K562 (cell line): Measurements from ENCODE around the gene RAI1. TPM values are rescaled to one million over a fixed set of nuclear protein-coding genes. Genes with fewer than 3 reads are reported as not detected.

Source experiments
- ATAC-seq: fragments of 200-7000 bp; cut with Tn5 transposase; 3 replicates; pipeline ENCODE4 v1.9.1; 2020; ENCODE audit warnings: moderate library complexity
- BruUV-seq: library from RNA; stranded (reverse); fragments of 400-500 nt; replicated peaks from 2 replicates; lab custom pipeline; 2021; lab: Mats Ljungman, UMichigan
- CTCF ChIA-PET: fragments of 300-600 bp; formaldehyde crosslinking; extraction: SDS; loops from one replicate; lab custom pipeline; 2021; ENCODE audit warnings: low intra/inter-chr PET ratio; lab: Yijun Ruan, JAX
- POLR2A ChIA-PET: fragments of 300-600, 350-650 bp; sonication (Branson Sonifier 250); formaldehyde crosslinking; extraction: SDS; loops from one replicate; lab custom pipeline; 2021; ENCODE audit warnings: antibody characterized with exemption, inconsistent platforms; lab: Yijun Ruan, JAX
- DNase-seq, 4 experiments: peaks; one replicate each; pipeline versions ENCODE4 v3.0.0 to v3.0.0-alpha.2; 2011 to 2018; ENCODE audit warnings: low spot score in 3 of 4, mixed read lengths in 3 of 4; ENCODE audit errors: extremely low read depth in 1 of 4
- FAIRE-seq: peaks from 2 replicates; lab custom pipeline; 2011; peaks lifted over from hg19 to GRCh38; lab: Jason Lieb, UNC
- H2AFZ ChIP-seq: 2 replicates; pipeline ENCODE4 v1.6.0; 2011; ENCODE audit warnings: low read depth, low read length, control low read depth, inconsistent platforms
- H3K27ac ChIP-seq: fragments of 200-600 bp; 3 replicates; pipeline ENCODE4 v1.8.0; 2011; ENCODE audit warnings: low read depth, mild to moderate bottlenecking, control low read depth, inconsistent platforms, low read length, moderate library complexity, mixed read lengths; ENCODE audit errors: extremely low read depth
- H3K27me3 ChIP-seq, 2 experiments: fragments of 300-600 bp in 1 of 2; 2 replicates in 1 of 2; 3 replicates in 1 of 2; pipeline versions ENCODE4 v1.6.0 to v1.8.0; 2011; ENCODE audit warnings: inconsistent platforms in 2 of 2, low read length in 2 of 2, mild to moderate bottlenecking in 1 of 2, mixed read lengths in 1 of 2, moderate library complexity in 1 of 2; ENCODE audit not compliant: control insufficient read depth in 2 of 2, insufficient read depth in 2 of 2
- H3K36me3 ChIP-seq: fragments of 300-600 bp; 3 replicates; pipeline ENCODE4 v1.8.0; 2011; ENCODE audit warnings: mild to moderate bottlenecking, low read length, inconsistent platforms; ENCODE audit not compliant: control insufficient read depth, insufficient read depth
- H3K4me1 ChIP-seq, 2 experiments: fragments of 200-600 bp in 1 of 2; replicated peaks in 1 of 2; 2 replicates in 1 of 2; 3 replicates in 1 of 2; pipeline versions ENCODE4 v1.5.1 to v1.8.0; 2011; ENCODE audit warnings: inconsistent platforms in 2 of 2, low read length in 2 of 2, mild to moderate bottlenecking in 1 of 2, mixed read lengths in 1 of 2, moderate library complexity in 1 of 2; ENCODE audit not compliant: control insufficient read depth in 2 of 2, insufficient read depth in 2 of 2
- H3K4me2 ChIP-seq: 2 replicates; pipeline ENCODE4 v1.6.1; 2011; ENCODE audit warnings: low read length, control low read depth, inconsistent platforms, mixed read lengths; ENCODE audit not compliant: insufficient read depth
- H3K4me3 ChIP-seq: fragments of 200-600 bp; sonication (generic), shearing (Covaris generic); 2 replicates; pipeline ENCODE4 v1.5.1; 2016; ENCODE audit warnings: control low read depth, inconsistent platforms
- H3K79me2 ChIP-seq: fragments of 200-600 bp; 3 replicates; pipeline ENCODE4 v1.8.0; 2011; ENCODE audit warnings: low read length, inconsistent platforms; ENCODE audit not compliant: control insufficient read depth, insufficient read depth
- H3K9ac ChIP-seq, 2 experiments: 2 replicates each; pipeline versions ENCODE4 v1.6.0 to v1.6.1; 2011; ENCODE audit warnings: low read depth in 2 of 2, low read length in 2 of 2, control low read depth in 1 of 2, inconsistent platforms in 1 of 2, mild to moderate bottlenecking in 1 of 2, mixed read lengths in 1 of 2; ENCODE audit not compliant: insufficient read depth in 1 of 2
- H3K9me1 ChIP-seq: one replicate; pipeline ENCODE4 v1.6.0; 2011; ENCODE audit warnings: inconsistent platforms, mild to moderate bottlenecking, low read length, moderate library complexity; ENCODE audit not compliant: control insufficient read depth, insufficient read depth
- H3K9me3 ChIP-seq: replicated peaks from 2 replicates; pipeline ENCODE4 v1.5.1; 2011; ENCODE audit warnings: low read depth, low read length, inconsistent platforms; ENCODE audit not compliant: control insufficient read depth, insufficient read depth
- H4K20me1 ChIP-seq: replicated peaks from 2 replicates; pipeline ENCODE4 v1.6.1; 2011; ENCODE audit warnings: low read length, inconsistent platforms, mixed read lengths; ENCODE audit not compliant: control insufficient read depth, insufficient read depth
- HNRNPH1 ChIP-seq: fragments of 200-400 bp; formaldehyde crosslinking; optimal IDR thresholded peaks from 2 replicates; pipeline ENCODE3; 2017; ENCODE audit warnings: low read depth, mild to moderate bottlenecking, low read length, moderate library complexity
- IRF1 ChIP-seq: sonication (generic); formaldehyde crosslinking; IDR thresholded peaks from 2 replicates; pipeline ENCODE4 v1.8.0; 2022; ENCODE audit warnings: missing genetic modification reagents, mild to moderate bottlenecking, borderline replicate concordance
- NR2F6 ChIP-seq: fragments of 450-650 bp; formaldehyde crosslinking; IDR thresholded peaks from 2 replicates; pipeline ENCODE4 v1.4.0; 2020; ENCODE audit warnings: mild to moderate bottlenecking
- RBFOX2 ChIP-seq: fragments of 200-400 bp; formaldehyde crosslinking; IDR thresholded peaks from 2 replicates; pipeline ENCODE4 v1.6.1; 2017; ENCODE audit warnings: low read depth, mild to moderate bottlenecking, low read length, moderate library complexity
- ZNF398 ChIP-seq: fragments of 250-450 bp; sonication (Bioruptor Pico); IDR thresholded peaks from 2 replicates; pipeline ENCODE4 v1.8.0; 2021; ENCODE audit warnings: moderate library complexity, mild to moderate bottlenecking, inconsistent platforms
- WGBS: fragments of 100-300 bp; shearing (Covaris generic); methylation state at CpG from one replicate; pipeline ENCODE4 v1.1.6; 2016; ENCODE audit warnings: low coverage, mixed read lengths; ENCODE audit not compliant: insufficient coverage; ENCODE audit errors: missing lambda C conversion rate; 5-methylcytosine and 5-hydroxymethylcytosine counted together
- in situ Hi-C: fragments of 300-500 bp; cut with MboI; formaldehyde crosslinking; loops from 4 replicates; pipeline ENCODE4 v1.15.0; 2018; ENCODE audit warnings: inconsistent platforms, mixed read lengths
- intact Hi-C: fragments of 100-400 bp; cut with micrococcal nuclease; formaldehyde crosslinking; loops from 2 replicates; pipeline ENCODE4 v1.14.2; 2022
- polyA plus RNA-seq, 8 experiments: library from polyadenylated mRNA; depleted of rRNA in 4 of 8; stranded (reverse) in 5 of 8; unstranded in 3 of 8; fragments of >200 nt; fragmentation: Nextera tagmentation in 2 of 8; fragmentation: Illumina TruSeq in 1 of 8; extraction: Ambion mirVana in 2 of 8; extraction: Trizol in 1 of 8; gene quantifications; 2 replicates each; pipeline versions ENCODE4 v1.2.1 to v1.2.3, GENCODE V29; 2011 to 2014; ENCODE audit warnings: inconsistent platforms in 1 of 8, missing spikeins in 1 of 8
- total RNA-seq, 7 experiments: library from RNA; depleted of rRNA in 6 of 7; stranded (reverse); fragments of >200 nt in 6 of 7; fragmentation: Illumina TruSeq in 2 of 7; extraction: Trizol in 2 of 7; gene quantifications; 2 replicates each; pipeline versions ENCODE4 v1.2.1 to v1.2.3, GENCODE V29; 2011 to 2021; ENCODE audit warnings: low replicate concordance in 1 of 7
- TF ChIP-seq, protein P1 (sequence below), 3 experiments: IDR thresholded peaks in 2 of 3; conservative IDR thresholded peaks in 1 of 3; 2 replicates each; pipeline ENCODE4 v1.5.1; 2011 to 2012; ENCODE audit warnings: low read length in 3 of 3, mild to moderate bottlenecking in 3 of 3, control low read depth in 2 of 3, improper control_type of control experiment in 1 of 3, inconsistent platforms in 1 of 3, low read depth in 1 of 3, mixed read lengths in 1 of 3, moderate library complexity in 1 of 3; ENCODE audit not compliant: insufficient read depth in 2 of 3
- TF ChIP-seq, protein P2 (sequence below): fragments of 150-350 bp; IDR thresholded peaks from 2 replicates; pipeline ENCODE4 v1.6.1; 2014; ENCODE audit warnings: low read depth, mild to moderate bottlenecking, low read length, borderline replicate concordance

The RAI1 gene
- total and polyA plus RNA-seq, 9 of the 15 experiments (the other 6 are each of a cell fraction or from before 2014, with no cell fraction given) = 0.68 to 19.9 (median 5.5) TPM

DNA sequence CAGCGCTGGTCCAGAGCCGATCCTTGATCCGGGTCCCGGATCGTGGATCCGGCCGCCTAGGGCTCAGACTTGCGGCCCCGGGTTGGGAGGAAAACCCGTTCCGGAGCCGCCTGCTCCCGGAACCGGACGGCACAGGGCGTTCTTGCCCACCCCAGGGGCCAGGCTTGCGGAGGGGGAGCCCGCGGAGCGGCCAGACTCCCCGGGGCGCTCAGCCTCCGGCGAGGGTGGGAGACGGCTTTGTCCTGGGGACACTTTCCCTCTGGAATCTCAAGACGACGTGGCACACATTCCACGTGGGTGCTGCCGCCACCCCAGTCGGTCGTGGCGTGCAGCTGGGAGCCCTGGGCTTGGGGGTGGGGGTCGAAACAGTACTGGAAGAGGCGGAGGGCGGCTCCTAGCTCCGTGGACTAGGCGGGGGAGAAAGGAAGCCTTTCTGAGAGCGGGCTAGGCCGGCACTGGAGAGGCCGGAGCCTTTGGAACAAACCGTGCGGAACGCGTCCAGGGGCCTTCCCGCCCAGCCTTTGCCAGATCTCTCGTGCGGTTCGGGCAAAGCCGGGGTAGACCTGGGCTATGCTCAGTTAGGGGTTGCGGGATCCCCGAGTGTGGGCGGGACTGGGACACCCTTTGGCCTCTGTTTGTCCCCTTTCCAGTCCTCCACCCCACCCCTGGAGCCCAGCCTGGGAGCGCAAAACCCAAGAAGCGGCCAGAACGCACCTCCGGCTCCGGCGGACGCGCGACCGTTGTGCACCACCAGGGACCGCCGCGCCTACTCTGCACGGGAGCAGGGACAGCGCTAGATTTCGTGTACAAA lies 129.0 kb downstream of the RAI1 start (continued):
- TF ChIP-seq, protein P1, sequence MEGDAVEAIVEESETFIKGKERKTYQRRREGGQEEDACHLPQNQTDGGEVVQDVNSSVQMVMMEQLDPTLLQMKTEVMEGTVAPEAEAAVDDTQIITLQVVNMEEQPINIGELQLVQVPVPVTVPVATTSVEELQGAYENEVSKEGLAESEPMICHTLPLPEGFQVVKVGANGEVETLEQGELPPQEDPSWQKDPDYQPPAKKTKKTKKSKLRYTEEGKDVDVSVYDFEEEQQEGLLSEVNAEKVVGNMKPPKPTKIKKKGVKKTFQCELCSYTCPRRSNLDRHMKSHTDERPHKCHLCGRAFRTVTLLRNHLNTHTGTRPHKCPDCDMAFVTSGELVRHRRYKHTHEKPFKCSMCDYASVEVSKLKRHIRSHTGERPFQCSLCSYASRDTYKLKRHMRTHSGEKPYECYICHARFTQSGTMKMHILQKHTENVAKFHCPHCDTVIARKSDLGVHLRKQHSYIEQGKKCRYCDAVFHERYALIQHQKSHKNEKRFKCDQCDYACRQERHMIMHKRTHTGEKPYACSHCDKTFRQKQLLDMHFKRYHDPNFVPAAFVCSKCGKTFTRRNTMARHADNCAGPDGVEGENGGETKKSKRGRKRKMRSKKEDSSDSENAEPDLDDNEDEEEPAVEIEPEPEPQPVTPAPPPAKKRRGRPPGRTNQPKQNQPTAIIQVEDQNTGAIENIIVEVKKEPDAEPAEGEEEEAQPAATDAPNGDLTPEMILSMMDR (IDR thresholded peaks at IDR 0.05 in 2 of 3, conservative IDR thresholded peaks at IDR 0.05 in 1 of 3; ENCODE audit: insufficient read depth in 2 of 3, low read depth in 1 of 3, low read length in 3 of 3) = 0 out of 6 replicates have a peak, but pooled peaks of 1 of the 3 experiments have one; percentile 13
- TF ChIP-seq RBFOX2 (peak; percentile 52; the same call in 1 of the 2 replicates), NR2F6 (CRISPR knock-in tag) (no peak)

- no peak for FAIRE-seq
- no peaks in the 10 kb centered on the region for H3K9me1 ChIP-seq
- H3K4me2 ChIP-seq = no peak overlapping the region
- H4K20me1 ChIP-seq = peaks cover 6% of the 10 kb centered on the region
- no peak overlapping the region for H3K27ac ChIP-seq
- no peaks in the 10 kb centered on the region for H3K9me3 ChIP-seq
- no peak for DNase-seq
- in situ Hi-C loops (no loop called here), intact Hi-C loops (no loop called here)
- no peak for ATAC-seq
- peaks cover 58% of the 10 kb centered on the region; the same call in 2 of the 3 replicates for H3K36me3 ChIP-seq
- no TSS peak for BruUV-seq
- no peak overlapping the region for H2AFZ ChIP-seq
- ChIA-PET POLR2A (interaction anchor here (1.4 to 1.5 kb wide), 2 partner anchors 10 to 11 kb away, joined by 3 to 4 read pairs; no protein-coding TSS in a partner anchor), CTCF (interaction anchor here (2.9 kb wide), 1 partner anchor 49 kb away, joined by 24 read pairs; no protein-coding TSS in a partner anchor)
- no peak overlapping the region for H3K4me3 ChIP-seq
- peaks cover 6 to 74% of the 10 kb centered on the region in 2 experiments; a peak in 4 of 5 replicates for H3K4me1 ChIP-seq
- no peaks in the 10 kb centered on the region for H3K27me3 ChIP-seq
- H3K9ac ChIP-seq = no peak overlapping the region
- no peaks in the 10 kb centered on the region; the same call in 2 of the 3 replicates for H3K79me2 ChIP-seq
- WGBS = 92% methylated on average over 22 of the region's 27 CpGs
- TF ChIP-seq HNRNPH1 = no peak
- TF ChIP-seq, protein P2, sequence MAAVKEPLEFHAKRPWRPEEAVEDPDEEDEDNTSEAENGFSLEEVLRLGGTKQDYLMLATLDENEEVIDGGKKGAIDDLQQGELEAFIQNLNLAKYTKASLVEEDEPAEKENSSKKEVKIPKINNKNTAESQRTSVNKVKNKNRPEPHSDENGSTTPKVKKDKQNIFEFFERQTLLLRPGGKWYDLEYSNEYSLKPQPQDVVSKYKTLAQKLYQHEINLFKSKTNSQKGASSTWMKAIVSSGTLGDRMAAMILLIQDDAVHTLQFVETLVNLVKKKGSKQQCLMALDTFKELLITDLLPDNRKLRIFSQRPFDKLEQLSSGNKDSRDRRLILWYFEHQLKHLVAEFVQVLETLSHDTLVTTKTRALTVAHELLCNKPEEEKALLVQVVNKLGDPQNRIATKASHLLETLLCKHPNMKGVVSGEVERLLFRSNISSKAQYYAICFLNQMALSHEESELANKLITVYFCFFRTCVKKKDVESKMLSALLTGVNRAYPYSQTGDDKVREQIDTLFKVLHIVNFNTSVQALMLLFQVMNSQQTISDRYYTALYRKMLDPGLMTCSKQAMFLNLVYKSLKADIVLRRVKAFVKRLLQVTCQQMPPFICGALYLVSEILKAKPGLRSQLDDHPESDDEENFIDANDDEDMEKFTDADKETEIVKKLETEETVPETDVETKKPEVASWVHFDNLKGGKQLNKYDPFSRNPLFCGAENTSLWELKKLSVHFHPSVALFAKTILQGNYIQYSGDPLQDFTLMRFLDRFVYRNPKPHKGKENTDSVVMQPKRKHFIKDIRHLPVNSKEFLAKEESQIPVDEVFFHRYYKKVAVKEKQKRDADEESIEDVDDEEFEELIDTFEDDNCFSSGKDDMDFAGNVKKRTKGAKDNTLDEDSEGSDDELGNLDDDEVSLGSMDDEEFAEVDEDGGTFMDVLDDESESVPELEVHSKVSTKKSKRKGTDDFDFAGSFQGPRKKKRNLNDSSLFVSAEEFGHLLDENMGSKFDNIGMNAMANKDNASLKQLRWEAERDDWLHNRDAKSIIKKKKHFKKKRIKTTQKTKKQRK = no peak
- no peak for TF ChIP-seq IRF1
- no peak for TF ChIP-seq ZNF398 (CRISPR knock-in tag)
These were observed 129.6 kb downstream of the RAI1 start for GRCh38 chr17:17810895-17811248.
